22Rv1 (cell line): ENCODE measurements around the gene STEAP1B.

Source experiments
- CTCF ChIP-seq: fragments of 450-650 bp; IDR thresholded peaks from 2 replicates; pipeline ENCODE4 v1.5.1; 2017; ENCODE audit warnings: mild to moderate bottlenecking
- ZFX ChIP-seq: fragments of 450-650 bp; IDR thresholded peaks from 2 replicates; pipeline ENCODE4 v1.6.1; 2017; ENCODE audit warnings: antibody characterized with exemption, borderline replicate concordance

- TF ChIP-seq CTCF = no peak
- TF ChIP-seq ZFX = no peak
Measured at GRCh38 chr7:22414424-22414823, 85.6 kb downstream of the STEAP1B start.
